K562 (cell line): ENCODE results near the gene TRIM38. TPM values are rescaled to one million over a fixed set of nuclear protein-coding genes. Genes with fewer than 3 reads are reported as not detected.

Experiments used
- AFF1 ChIP-seq, 2 experiments: fragments of 450-650 bp; IDR thresholded peaks; 2 replicates each; pipeline ENCODE4 v1.6.1; 2018; ENCODE audit warnings: mild to moderate bottlenecking in 2 of 2, low read depth in 1 of 2; ENCODE audit not compliant: partially characterized antibody in 2 of 2
- ATF3 ChIP-seq, 2 experiments: fragments of 450-650 bp in 1 of 2; sonication (generic) in 1 of 2; formaldehyde crosslinking in 1 of 2; IDR thresholded peaks in 1 of 2; conservative IDR thresholded peaks in 1 of 2; 2 replicates each; pipeline versions ENCODE4 v1.6.1 to v1.8.1; 2016 to 2023; ENCODE audit warnings: mild to moderate bottlenecking in 2 of 2, moderate library complexity in 2 of 2, inconsistent platforms in 1 of 2, missing genetic modification reagents in 1 of 2
- CEBPZ ChIP-seq: fragments of 150-350 bp; IDR thresholded peaks from 2 replicates; pipeline ENCODE4 v1.6.1; 2014; ENCODE audit warnings: low read depth, mild to moderate bottlenecking, low read length, borderline replicate concordance
- EHMT2 ChIP-seq: fragments of 450-650 bp; IDR thresholded peaks from 2 replicates; pipeline ENCODE4 v1.6.1; 2018; ENCODE audit warnings: antibody characterized with exemption
- HDAC8 ChIP-seq: fragments of 450-650 bp; IDR thresholded peaks from 2 replicates; pipeline ENCODE4 v1.6.1; 2016; ENCODE audit warnings: mild to moderate bottlenecking, missing genetic modification characterization, moderate library complexity, missing compliant biosample characterization
- MBD2 ChIP-seq: sonication (generic); IDR thresholded peaks from 2 replicates; pipeline ENCODE4 v1.6.1; 2016; ENCODE audit warnings: low read depth, borderline replicate concordance
- NFATC3 ChIP-seq: fragments of 450-650 bp; IDR thresholded peaks from 2 replicates; pipeline ENCODE4 v1.6.1; 2017; ENCODE audit warnings: mild to moderate bottlenecking
- RBM25 ChIP-seq: fragments of 200-400 bp; formaldehyde crosslinking; IDR thresholded peaks from 2 replicates; pipeline ENCODE4 v1.6.1; 2018; ENCODE audit warnings: low read length, low read depth, moderate library complexity; ENCODE audit not compliant: severe bottlenecking
- SMARCA5 ChIP-seq: fragments of 450-650 bp; IDR thresholded peaks from 2 replicates; pipeline ENCODE4 v1.6.1; 2016
- SREBF2 ChIP-seq: sonication (generic); formaldehyde crosslinking; IDR thresholded peaks from 2 replicates; pipeline ENCODE4 v1.4.0; 2020; ENCODE audit warnings: mild to moderate bottlenecking, missing genetic modification reagents
- SRSF1 ChIP-seq: fragments of 200-400 bp; formaldehyde crosslinking; IDR thresholded peaks from 2 replicates; pipeline ENCODE4 v1.6.1; 2017; ENCODE audit warnings: mild to moderate bottlenecking, low read depth, low read length, moderate library complexity
- STAG1 ChIP-seq: sonication (generic); formaldehyde crosslinking; IDR thresholded peaks from 2 replicates; pipeline ENCODE4 v1.5.0; 2020; ENCODE audit warnings: missing genetic modification reagents, borderline replicate concordance
- YY1 ChIP-seq, 3 experiments: IDR thresholded peaks; 2 replicates each; pipeline ENCODE4 v1.6.1; 2011; ENCODE audit warnings: low read length in 2 of 3, mild to moderate bottlenecking in 2 of 3, moderate library complexity in 2 of 3, borderline replicate concordance in 1 of 3, control low read depth in 1 of 3, low read depth in 1 of 3; ENCODE audit not compliant: insufficient read depth in 3 of 3, insufficient replicate concordance in 2 of 3, control insufficient read depth in 1 of 3, insufficient read length in 1 of 3; ENCODE audit errors: extremely low read depth in 1 of 3
- ZNF395 ChIP-seq: fragments of 200-800 bp; sonication (Bioruptor generic); IDR thresholded peaks from 2 replicates; pipeline ENCODE4 v1.6.1; 2017; ENCODE audit warnings: missing genetic modification characterization, missing compliant biosample characterization
- ZNF780A ChIP-seq: fragments of 250-450 bp; sonication (Bioruptor Pico); IDR thresholded peaks from 2 replicates; pipeline ENCODE4 v1.5.0; 2021; ENCODE audit warnings: mild to moderate bottlenecking
- polyA plus RNA-seq, 8 experiments: library from polyadenylated mRNA; depleted of rRNA in 4 of 8; stranded (reverse) in 5 of 8; unstranded in 3 of 8; fragments of >200 nt; fragmentation: Nextera tagmentation in 2 of 8; fragmentation: Illumina TruSeq in 1 of 8; extraction: Ambion mirVana in 2 of 8; extraction: Trizol in 1 of 8; gene quantifications; 2 replicates each; pipeline versions ENCODE4 v1.2.1 to v1.2.3, GENCODE V29; 2011 to 2014; ENCODE audit warnings: inconsistent platforms in 1 of 8, missing spikeins in 1 of 8
- total RNA-seq, 7 experiments: library from RNA; depleted of rRNA in 6 of 7; stranded (reverse); fragments of >200 nt in 6 of 7; fragmentation: Illumina TruSeq in 2 of 7; extraction: Trizol in 2 of 7; gene quantifications; 2 replicates each; pipeline versions ENCODE4 v1.2.1 to v1.2.3, GENCODE V29; 2011 to 2021; ENCODE audit warnings: low replicate concordance in 1 of 7

The TRIM38 gene
- total and polyA plus RNA-seq, 9 of the 15 experiments (the other 6 are each of a cell fraction or from before 2014, with no cell fraction given), result 1.7 to 6.7 (median 6.3) TPM

GRCh38 chr6:26025047-26025893, 62.7 kb downstream of the TRIM38 start (continued):
- peak in 1 of 2 experiments; percentile 93 for TF ChIP-seq AFF1 (IDR thresholded peaks at IDR 0.05; ENCODE audit: low read depth in 1 of 2, partially characterized antibody in 2 of 2)
- TF ChIP-seq MBD2, result peak; percentile 59
- TF ChIP-seq SMARCA5, result no peak
- 0 out of 2 replicates have a peak, but pooled peaks have one; percentile 4 for TF ChIP-seq ZNF395 (CRISPR knock-in tag)
- no peak for TF ChIP-seq EHMT2
- TF ChIP-seq HDAC8 (tag), result no peak
- TF ChIP-seq YY1 (IDR thresholded peaks at IDR 0.05; ENCODE audit: borderline replicate concordance in 1 of 3, control insufficient read depth in 1 of 3, extremely low read depth in 1 of 3, insufficient read depth in 3 of 3, insufficient read length in 1 of 3, insufficient replicate concordance in 2 of 3, low read depth in 1 of 3, low read length in 2 of 3), result no peak
- no peak for TF ChIP-seq NFATC3
- no peak for TF ChIP-seq CEBPZ
- peak; percentile 1 for TF ChIP-seq RBM25
- no peak for TF ChIP-seq STAG1
- TF ChIP-seq ATF3 (IDR thresholded peaks at IDR 0.05), result peak; percentile 93
- no peak for TF ChIP-seq ATF3 (CRISPR knock-in tag; conservative IDR thresholded peaks at IDR 0.05)
- TF ChIP-seq SRSF1, result no peak
- TF ChIP-seq SREBF2, result no peak
- 0 out of 2 replicates have a peak, but pooled peaks have one; percentile 21 for TF ChIP-seq ZNF780A (CRISPR knock-in tag)
